ENCODE results near the gene CPED1. TPM values are rescaled to one million over a fixed set of nuclear protein-coding genes. Genes with fewer than 3 reads are reported as not detected.
"Not testable (repeated sequence)": the region's sequence is repeated elsewhere in the genome, so short reads cannot be mapped to it uniquely, and the experiment has no call there.

Gene CPED1
- total RNA-seq, 1 experiment from 2014 or later = 0.39 TPM

GRCh38 chr7:121072826-121073225 is 84.3 kb downstream of the CPED1 start:
- no peak for ATAC-seq
- Histone ChIP-seq H3K27me3 (ENCODE audit: control insufficient read depth, insufficient read depth, low read length) (0 out of 2 replicates have a peak, but pooled peaks cover 2% of the 10 kb centered on the region), H3K4me3 (ENCODE audit: low read depth in 2 of 2, low read length in 2 of 2) (no peak overlapping the region), H3K27ac (ENCODE audit: low read length) (no peak overlapping the region), H3K4me1 (ENCODE audit: control insufficient read depth, insufficient read depth, low read length) (no peaks in the 10 kb centered on the region), H3K9me3 (ENCODE audit: control insufficient read depth, insufficient read depth, low read depth, low read length) (no peaks in the 10 kb centered on the region), H3K36me3 (ENCODE audit: control insufficient read depth, insufficient read depth, low read length) (no peaks in the 10 kb centered on the region)
- intact Hi-C loops (cut with micrococcal nuclease; ENCODE audit: unreplicated experiment) (no loop called here), in situ Hi-C loops (cut with HindIII; ENCODE audit: low pct_unique_long_range_greater_than_20kb, low sequenced_read_pairs) (no loop called here)
- DNase-seq (ENCODE audit: low read depth, low spot score) = no peak
- ChIA-PET POLR2A (no interaction called here), CTCF (no interaction called here)
- no peak for TF ChIP-seq SIN3A (IDR thresholded peaks at IDR 0.05; ENCODE audit: borderline replicate concordance, insufficient read depth, low read depth, low read length)
- no peak for TF ChIP-seq REST (IDR thresholded peaks at IDR 0.05; ENCODE audit: insufficient read depth in 1 of 2, low read depth in 2 of 2, low read length in 1 of 2)
- no peak for TF ChIP-seq CTCF (IDR thresholded peaks at IDR 0.05)
- TF ChIP-seq TCF7L2 (IDR thresholded peaks at IDR 0.05; ENCODE audit: low read depth, low read length) = no peak
- no peak for TF ChIP-seq POLR2AphosphoS5 (IDR thresholded peaks at IDR 0.05; ENCODE audit: low read depth, low read length)
- BruUV-seq (replicated peaks) = no TSS peak

GRCh38 chr7:121073463-121074099 is 85.1 kb downstream of the CPED1 start:
- Histone ChIP-seq H3K36me3 (ENCODE audit: control insufficient read depth, insufficient read depth, low read length) (no peaks in the 10 kb centered on the region), H3K9me3 (ENCODE audit: control insufficient read depth, insufficient read depth, low read depth, low read length) (no peaks in the 10 kb centered on the region), H3K4me1 (ENCODE audit: control insufficient read depth, insufficient read depth, low read length) (no peaks in the 10 kb centered on the region), H3K4me3 (ENCODE audit: low read depth in 2 of 2, low read length in 2 of 2) (no peak overlapping the region), H3K27me3 (ENCODE audit: control insufficient read depth, insufficient read depth, low read length) (0 out of 2 replicates have a peak, but pooled peaks cover 2% of the 10 kb centered on the region), H3K27ac (ENCODE audit: low read length) (no peak overlapping the region)
- ChIA-PET POLR2A (no interaction called here), CTCF (no interaction called here)
- BruUV-seq (replicated peaks) = no TSS peak
- ATAC-seq (no peak), DNase-seq (ENCODE audit: low read depth, low spot score) (no peak)
- in situ Hi-C loops (cut with HindIII; ENCODE audit: low pct_unique_long_range_greater_than_20kb, low sequenced_read_pairs) (no loop called here), intact Hi-C loops (cut with micrococcal nuclease; ENCODE audit: unreplicated experiment) (no loop called here)
- no peak for TF ChIP-seq TCF7L2 (IDR thresholded peaks at IDR 0.05; ENCODE audit: low read depth, low read length)
- no peak for TF ChIP-seq REST (IDR thresholded peaks at IDR 0.05; ENCODE audit: insufficient read depth in 1 of 2, low read depth in 2 of 2, low read length in 1 of 2)
- TF ChIP-seq POLR2AphosphoS5 (IDR thresholded peaks at IDR 0.05; ENCODE audit: low read depth, low read length) = no peak
- no peak for TF ChIP-seq SIN3A (IDR thresholded peaks at IDR 0.05; ENCODE audit: borderline replicate concordance, insufficient read depth, low read depth, low read length)
- TF ChIP-seq CTCF (IDR thresholded peaks at IDR 0.05) = no peak

GRCh38 chr7:121075424-121075841 is 86.9 kb downstream of the CPED1 start:
- H3K27me3 ChIP-seq (ENCODE audit: control insufficient read depth, insufficient read depth, low read length); H3K4me3 ChIP-seq (ENCODE audit: low read depth in 2 of 2, low read length in 2 of 2); BruUV-seq (replicated peaks); ATAC-seq; H3K9me3 ChIP-seq (ENCODE audit: control insufficient read depth, insufficient read depth, low read depth, low read length); in situ Hi-C loops (cut with HindIII; ENCODE audit: low pct_unique_long_range_greater_than_20kb, low sequenced_read_pairs); POLR2A ChIA-PET; H3K4me1 ChIP-seq (ENCODE audit: control insufficient read depth, insufficient read depth, low read length); DNase-seq (ENCODE audit: low read depth, low spot score); intact Hi-C loops (cut with micrococcal nuclease; ENCODE audit: unreplicated experiment); H3K36me3 ChIP-seq (ENCODE audit: control insufficient read depth, insufficient read depth, low read length); H3K27ac ChIP-seq (ENCODE audit: low read length); CTCF ChIA-PET: not testable (repeated sequence)
